AG04449 (cell line): ENCODE measurements around the gene CNOT6.

Source experiments
- CTCF ChIA-PET: fragments of 350-600 bp; formaldehyde crosslinking; extraction: SDS; loops from one replicate; lab custom pipeline; 2021; ENCODE audit warnings: antibody characterized with exemption; lab: Yijun Ruan, JAX
- POLR2A ChIA-PET: fragments of 400-600, 350-600 bp; formaldehyde crosslinking; extraction: SDS; loops from one replicate; lab custom pipeline; 2020; ENCODE audit warnings: antibody characterized with exemption, inconsistent platforms; lab: Yijun Ruan, JAX
- DNase-seq: peaks from one replicate; pipeline ENCODE4 v3.0.0-alpha.2; 2010; ENCODE audit warnings: low read depth, low spot score
- H3K4me3 ChIP-seq: 2 replicates; pipeline ENCODE4 v1.5.1; 2011; ENCODE audit warnings: low read depth, mild to moderate bottlenecking, control low read depth, low read length
- CTCF ChIP-seq: IDR thresholded peaks from one replicate; pipeline ENCODE4 v1.5.1; 2011; ENCODE audit warnings: mild to moderate bottlenecking, moderate library complexity, low read length, control low read depth, inconsistent platforms; ENCODE audit not compliant: insufficient read depth; ENCODE audit errors: missing control alignments

CNOT6 gene

GRCh38 chr5:180611140-180611850 lies 117.1 kb downstream of the CNOT6 start:
- no peak overlapping the region for H3K4me3 ChIP-seq
- ChIA-PET POLR2A (no interaction called here), CTCF (no interaction called here)
- no peak for DNase-seq
- no peak for TF ChIP-seq CTCF

GRCh38 chr5:180612683-180613082 lies 118.5 kb downstream of the CNOT6 start:
- no peak overlapping the region for H3K4me3 ChIP-seq
- TF ChIP-seq CTCF, result no peak
- no peak for DNase-seq
- POLR2A ChIA-PET, result no interaction called here
- CTCF ChIA-PET, result no interaction called here

- ChIA-PET POLR2A (interaction anchor here (0.6 kb wide), 1 partner anchor 12 kb away, joined by 3 read pairs; no protein-coding TSS in a partner anchor), CTCF (no interaction called here)
- no peak for TF ChIP-seq CTCF
- no peak for DNase-seq
- H3K4me3 ChIP-seq, result no peak overlapping the region
Observed at GRCh38 chr5:180613188-180613813, 119.1 kb downstream of the CNOT6 start.

GRCh38 chr5:180613814-180614188 lies 119.6 kb downstream of the CNOT6 start:
- no peak for DNase-seq
- ChIA-PET POLR2A (no interaction called here), CTCF (no interaction called here)
- H3K4me3 ChIP-seq, result no peak overlapping the region
- TF ChIP-seq CTCF, result no peak

- no peak for TF ChIP-seq CTCF
- CTCF ChIA-PET, result interaction anchor here (1.0 to 1.6 kb wide), 7 partner anchors 8 to 324 kb away, joined by 3 to 10 read pairs (median 4); no protein-coding TSS in a partner anchor
- peak overlapping the region; percentile 49 for H3K4me3 ChIP-seq
- no peak for DNase-seq
- POLR2A ChIA-PET, result no interaction called here
Observed at GRCh38 chr5:180618487-180618828, 124.3 kb downstream of the CNOT6 start.

GRCh38 chr5:180618829-180619562 lies 124.8 kb downstream of the CNOT6 start:
- ChIA-PET CTCF (interaction anchor here (0.6 to 1.6 kb wide), 9 partner anchors 9 to 325 kb away, joined by 3 to 10 read pairs (median 4); no protein-coding TSS in a partner anchor), POLR2A (no interaction called here)
- peak; percentile 69 for TF ChIP-seq CTCF
- no peak for DNase-seq
- H3K4me3 ChIP-seq, result peak overlapping the region; percentile 49
